ENCODE results near the gene SAP25. TPM values are rescaled to one million over a fixed set of nuclear protein-coding genes. Genes with fewer than 3 reads are reported as not detected.

SAP25 gene
- polyA plus RNA-seq, 1 of the 3 experiments (the other 2 are of a cell fraction) = 1.2 TPM

DNA sequence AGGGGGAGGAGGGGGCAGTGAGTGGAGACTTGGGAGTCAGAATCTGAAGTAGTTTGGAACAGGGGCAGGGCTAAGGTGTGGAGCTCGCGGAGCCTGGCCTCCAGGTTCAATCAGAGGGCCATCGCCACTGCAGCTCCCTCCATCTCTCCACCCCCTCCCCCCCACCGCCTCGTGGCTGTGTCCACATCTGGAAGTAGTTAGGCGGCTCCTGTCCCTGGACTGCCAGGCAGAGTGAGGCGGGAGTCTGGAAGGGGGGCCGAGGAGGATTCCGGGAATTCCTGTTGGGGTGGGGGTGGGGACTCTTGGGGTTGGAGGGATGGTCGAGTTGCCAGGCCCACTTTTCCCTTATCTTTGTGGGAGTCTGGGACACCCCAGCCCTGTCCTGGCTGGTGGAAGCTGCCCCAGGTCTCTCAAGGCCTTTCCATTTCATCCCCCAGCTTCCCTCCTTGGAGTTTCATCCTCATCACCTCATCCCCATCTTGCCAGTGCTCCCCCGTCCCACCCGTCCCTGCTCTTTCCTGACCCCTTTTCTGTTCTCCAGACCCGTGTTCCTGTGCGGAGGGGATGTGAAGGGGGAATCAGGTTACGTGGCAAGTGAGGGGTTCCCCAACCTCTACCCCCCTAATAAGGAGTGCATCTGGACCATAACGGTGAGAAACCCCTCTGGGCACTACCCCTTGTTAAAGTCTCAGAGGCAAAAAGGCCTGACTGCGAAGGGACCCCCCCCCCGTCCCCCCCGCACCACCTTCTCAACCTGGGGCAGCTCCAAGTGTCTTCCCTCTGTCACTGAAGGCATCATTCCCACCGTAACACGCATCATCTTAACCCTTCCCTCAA is 29.4 kb upstream of the SAP25 start (continued):
- TF ChIP-seq, protein P1, sequence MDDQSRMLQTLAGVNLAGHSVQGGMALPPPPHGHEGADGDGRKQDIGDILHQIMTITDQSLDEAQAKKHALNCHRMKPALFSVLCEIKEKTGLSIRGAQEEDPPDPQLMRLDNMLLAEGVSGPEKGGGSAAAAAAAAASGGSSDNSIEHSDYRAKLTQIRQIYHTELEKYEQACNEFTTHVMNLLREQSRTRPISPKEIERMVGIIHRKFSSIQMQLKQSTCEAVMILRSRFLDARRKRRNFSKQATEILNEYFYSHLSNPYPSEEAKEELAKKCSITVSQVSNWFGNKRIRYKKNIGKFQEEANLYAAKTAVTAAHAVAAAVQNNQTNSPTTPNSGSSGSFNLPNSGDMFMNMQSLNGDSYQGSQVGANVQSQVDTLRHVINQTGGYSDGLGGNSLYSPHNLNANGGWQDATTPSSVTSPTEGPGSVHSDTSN (IDR thresholded peaks at IDR 0.05) = peak; percentile 58
- TF ChIP-seq TEAD4 (IDR thresholded peaks at IDR 0.05; ENCODE audit: borderline replicate concordance, insufficient read depth) (peak; percentile 94), NRF1 (IDR thresholded peaks at IDR 0.05; ENCODE audit: low read depth, low read length) (no peak), FOXM1 (IDR thresholded peaks at IDR 0.05; ENCODE audit: low read depth) (peak; percentile 78; the same call in 1 of the 2 replicates), TAF1 (IDR thresholded peaks at IDR 0.05; ENCODE audit: borderline replicate concordance, low read depth, low read length) (peak; percentile 80), GABPA (IDR thresholded peaks at IDR 0.05; ENCODE audit: low read depth) (no peak), YY1 (IDR thresholded peaks at IDR 0.05; ENCODE audit: low read depth) (0 out of 2 replicates have a peak, but pooled peaks have one; percentile 48), SIN3A (IDR thresholded peaks at IDR 0.05; ENCODE audit: borderline replicate concordance, low read depth, low read length) (peak; percentile 95), SMC3 (IDR thresholded peaks at IDR 0.05; ENCODE audit: low read depth, low read length) (no peak)
- TF ChIP-seq, protein P2, sequence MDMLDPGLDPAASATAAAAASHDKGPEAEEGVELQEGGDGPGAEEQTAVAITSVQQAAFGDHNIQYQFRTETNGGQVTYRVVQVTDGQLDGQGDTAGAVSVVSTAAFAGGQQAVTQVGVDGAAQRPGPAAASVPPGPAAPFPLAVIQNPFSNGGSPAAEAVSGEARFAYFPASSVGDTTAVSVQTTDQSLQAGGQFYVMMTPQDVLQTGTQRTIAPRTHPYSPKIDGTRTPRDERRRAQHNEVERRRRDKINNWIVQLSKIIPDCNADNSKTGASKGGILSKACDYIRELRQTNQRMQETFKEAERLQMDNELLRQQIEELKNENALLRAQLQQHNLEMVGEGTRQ (IDR thresholded peaks at IDR 0.05; ENCODE audit: borderline replicate concordance, low read depth, low read length) = no peak
- TF ChIP-seq, protein P3, sequence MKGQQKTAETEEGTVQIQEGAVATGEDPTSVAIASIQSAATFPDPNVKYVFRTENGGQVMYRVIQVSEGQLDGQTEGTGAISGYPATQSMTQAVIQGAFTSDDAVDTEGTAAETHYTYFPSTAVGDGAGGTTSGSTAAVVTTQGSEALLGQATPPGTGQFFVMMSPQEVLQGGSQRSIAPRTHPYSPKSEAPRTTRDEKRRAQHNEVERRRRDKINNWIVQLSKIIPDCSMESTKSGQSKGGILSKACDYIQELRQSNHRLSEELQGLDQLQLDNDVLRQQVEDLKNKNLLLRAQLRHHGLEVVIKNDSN (IDR thresholded peaks at IDR 0.05; ENCODE audit: borderline replicate concordance, low read depth) = peak; percentile 43; the same call in 1 of the 2 replicates
- TF ChIP-seq, protein P4, sequence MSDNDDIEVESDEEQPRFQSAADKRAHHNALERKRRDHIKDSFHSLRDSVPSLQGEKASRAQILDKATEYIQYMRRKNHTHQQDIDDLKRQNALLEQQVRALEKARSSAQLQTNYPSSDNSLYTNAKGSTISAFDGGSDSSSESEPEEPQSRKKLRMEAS (IDR thresholded peaks at IDR 0.05; ENCODE audit: low read depth) = peak; percentile 99
- TF ChIP-seq, protein P5, sequence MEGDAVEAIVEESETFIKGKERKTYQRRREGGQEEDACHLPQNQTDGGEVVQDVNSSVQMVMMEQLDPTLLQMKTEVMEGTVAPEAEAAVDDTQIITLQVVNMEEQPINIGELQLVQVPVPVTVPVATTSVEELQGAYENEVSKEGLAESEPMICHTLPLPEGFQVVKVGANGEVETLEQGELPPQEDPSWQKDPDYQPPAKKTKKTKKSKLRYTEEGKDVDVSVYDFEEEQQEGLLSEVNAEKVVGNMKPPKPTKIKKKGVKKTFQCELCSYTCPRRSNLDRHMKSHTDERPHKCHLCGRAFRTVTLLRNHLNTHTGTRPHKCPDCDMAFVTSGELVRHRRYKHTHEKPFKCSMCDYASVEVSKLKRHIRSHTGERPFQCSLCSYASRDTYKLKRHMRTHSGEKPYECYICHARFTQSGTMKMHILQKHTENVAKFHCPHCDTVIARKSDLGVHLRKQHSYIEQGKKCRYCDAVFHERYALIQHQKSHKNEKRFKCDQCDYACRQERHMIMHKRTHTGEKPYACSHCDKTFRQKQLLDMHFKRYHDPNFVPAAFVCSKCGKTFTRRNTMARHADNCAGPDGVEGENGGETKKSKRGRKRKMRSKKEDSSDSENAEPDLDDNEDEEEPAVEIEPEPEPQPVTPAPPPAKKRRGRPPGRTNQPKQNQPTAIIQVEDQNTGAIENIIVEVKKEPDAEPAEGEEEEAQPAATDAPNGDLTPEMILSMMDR (IDR thresholded peaks at IDR 0.05) = no peak
- TF ChIP-seq, protein P6, sequence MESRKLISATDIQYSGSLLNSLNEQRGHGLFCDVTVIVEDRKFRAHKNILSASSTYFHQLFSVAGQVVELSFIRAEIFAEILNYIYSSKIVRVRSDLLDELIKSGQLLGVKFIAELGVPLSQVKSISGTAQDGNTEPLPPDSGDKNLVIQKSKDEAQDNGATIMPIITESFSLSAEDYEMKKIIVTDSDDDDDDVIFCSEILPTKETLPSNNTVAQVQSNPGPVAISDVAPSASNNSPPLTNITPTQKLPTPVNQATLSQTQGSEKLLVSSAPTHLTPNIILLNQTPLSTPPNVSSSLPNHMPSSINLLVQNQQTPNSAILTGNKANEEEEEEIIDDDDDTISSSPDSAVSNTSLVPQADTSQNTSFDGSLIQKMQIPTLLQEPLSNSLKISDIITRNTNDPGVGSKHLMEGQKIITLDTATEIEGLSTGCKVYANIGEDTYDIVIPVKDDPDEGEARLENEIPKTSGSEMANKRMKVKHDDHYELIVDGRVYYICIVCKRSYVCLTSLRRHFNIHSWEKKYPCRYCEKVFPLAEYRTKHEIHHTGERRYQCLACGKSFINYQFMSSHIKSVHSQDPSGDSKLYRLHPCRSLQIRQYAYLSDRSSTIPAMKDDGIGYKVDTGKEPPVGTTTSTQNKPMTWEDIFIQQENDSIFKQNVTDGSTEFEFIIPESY (IDR thresholded peaks at IDR 0.05; ENCODE audit: borderline replicate concordance, low read depth) = no peak

Data from SK-N-SH (cell line).